Measurements from ENCODE around the gene MAD1L1. TPM values are rescaled to one million over a fixed set of nuclear protein-coding genes. Genes with fewer than 3 reads are reported as not detected.

The MAD1L1 gene
- total and polyA plus RNA-seq, 4 donors, result 12.8 to 20.7 (median 16.5) TPM

DNA sequence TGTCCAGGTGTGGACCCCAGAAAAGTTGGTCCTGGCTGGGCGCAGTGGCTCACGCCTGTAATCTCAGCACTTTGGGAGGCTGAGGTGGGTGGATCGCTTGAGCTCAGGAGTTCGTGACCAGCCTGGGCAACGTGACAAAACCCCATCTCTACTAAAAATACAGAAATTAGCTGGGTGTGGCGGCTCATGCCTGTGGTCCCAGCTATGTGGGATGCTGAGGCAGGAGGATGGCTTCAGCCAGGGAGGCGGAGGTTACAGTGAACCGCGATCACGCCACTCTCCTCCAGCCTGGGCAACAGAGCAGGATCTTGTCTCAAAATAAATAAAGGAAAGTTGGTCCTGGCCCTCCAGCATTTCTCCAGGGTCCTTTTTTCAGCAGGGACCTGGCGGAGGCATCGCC lies 10.7 kb upstream of the MAD1L1 start:
- peaks cover 4 to 22% (median 14%) of the 10 kb centered on the region in 4 donors for H3K4me1 ChIP-seq (ENCODE audit: control insufficient read depth in 4 of 4, insufficient read depth in 4 of 4, low read length in 3 of 4)
- WGBS, result 88% methylated on average over 12 of the region's 12 CpGs

More for the DNA sequence above, 10.7 kb upstream of the MAD1L1 start:
- H3K9ac ChIP-seq (ENCODE audit: low read depth in 1 of 2, low read length in 2 of 2), result no peak overlapping the region
- no peak overlapping the region for H3K4me3 ChIP-seq (ENCODE audit: low read depth in 1 of 3, low read length in 3 of 3)
- H3K27me3 ChIP-seq (ENCODE audit: control insufficient read depth in 4 of 4, insufficient read depth in 4 of 4, low read length in 3 of 4), result no peaks in the 10 kb centered on the region
- TF ChIP-seq GABPA (IDR thresholded peaks at IDR 0.05 in 1 of 2, conservative IDR thresholded peaks at IDR 0.05 in 1 of 2), result no peak
- TF ChIP-seq FOXA1 (IDR thresholded peaks at IDR 0.05), result no peak
- no peak for TF ChIP-seq RXRA (IDR thresholded peaks at IDR 0.05)
- TF ChIP-seq CTCF (IDR thresholded peaks at IDR 0.05; ENCODE audit: low read depth, low read length, missing input control), result no peak
- no peak for TF ChIP-seq HNF4G (IDR thresholded peaks at IDR 0.05)
- no peak for TF ChIP-seq FOXA2 (IDR thresholded peaks at IDR 0.05)
- no peak for TF ChIP-seq YY1 (IDR thresholded peaks at IDR 0.05)
- no peak for TF ChIP-seq SP1 (IDR thresholded peaks at IDR 0.05)
- TF ChIP-seq JUND (IDR thresholded peaks at IDR 0.05), result no peak
- no peak for TF ChIP-seq ATF3 (IDR thresholded peaks at IDR 0.05)
- TF ChIP-seq, protein P1, sequence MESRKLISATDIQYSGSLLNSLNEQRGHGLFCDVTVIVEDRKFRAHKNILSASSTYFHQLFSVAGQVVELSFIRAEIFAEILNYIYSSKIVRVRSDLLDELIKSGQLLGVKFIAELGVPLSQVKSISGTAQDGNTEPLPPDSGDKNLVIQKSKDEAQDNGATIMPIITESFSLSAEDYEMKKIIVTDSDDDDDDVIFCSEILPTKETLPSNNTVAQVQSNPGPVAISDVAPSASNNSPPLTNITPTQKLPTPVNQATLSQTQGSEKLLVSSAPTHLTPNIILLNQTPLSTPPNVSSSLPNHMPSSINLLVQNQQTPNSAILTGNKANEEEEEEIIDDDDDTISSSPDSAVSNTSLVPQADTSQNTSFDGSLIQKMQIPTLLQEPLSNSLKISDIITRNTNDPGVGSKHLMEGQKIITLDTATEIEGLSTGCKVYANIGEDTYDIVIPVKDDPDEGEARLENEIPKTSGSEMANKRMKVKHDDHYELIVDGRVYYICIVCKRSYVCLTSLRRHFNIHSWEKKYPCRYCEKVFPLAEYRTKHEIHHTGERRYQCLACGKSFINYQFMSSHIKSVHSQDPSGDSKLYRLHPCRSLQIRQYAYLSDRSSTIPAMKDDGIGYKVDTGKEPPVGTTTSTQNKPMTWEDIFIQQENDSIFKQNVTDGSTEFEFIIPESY (IDR thresholded peaks at IDR 0.05), result no peak
- TF ChIP-seq EGR1 (IDR thresholded peaks at IDR 0.05; ENCODE audit: low read depth in 2 of 2), result no peak
- TF ChIP-seq, protein P2, sequence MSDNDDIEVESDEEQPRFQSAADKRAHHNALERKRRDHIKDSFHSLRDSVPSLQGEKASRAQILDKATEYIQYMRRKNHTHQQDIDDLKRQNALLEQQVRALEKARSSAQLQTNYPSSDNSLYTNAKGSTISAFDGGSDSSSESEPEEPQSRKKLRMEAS (IDR thresholded peaks at IDR 0.05), result no peak
- no peak for TF ChIP-seq NR2F2 (IDR thresholded peaks at IDR 0.05)
- no peak for TF ChIP-seq TAF1 (conservative IDR thresholded peaks at IDR 0.05)
- no peak for TF ChIP-seq RAD21 (IDR thresholded peaks at IDR 0.05)
- TF ChIP-seq REST (IDR thresholded peaks at IDR 0.05), result no peak
- no peak for TF ChIP-seq HNF4A (conservative IDR thresholded peaks at IDR 0.05)
- H3K36me3 ChIP-seq (ENCODE audit: control insufficient read depth in 4 of 4, insufficient read depth in 3 of 4, low read depth in 1 of 4, low read length in 3 of 4), result peaks cover 0 to 7% (median 3%) of the 10 kb centered on the region in 4 donors
- H3K9me3 ChIP-seq (ENCODE audit: control insufficient read depth in 4 of 4, low read length in 3 of 4), result no peaks in the 10 kb centered on the region
- H3K27ac ChIP-seq (ENCODE audit: low read depth in 1 of 2, low read length in 2 of 2), result no peak overlapping the region
- no peak for DNase-seq (ENCODE audit: low spot score)
